HFFc6 (cell line): ENCODE data around the gene FOSB. TPM values are rescaled to one million over a fixed set of nuclear protein-coding genes. Genes with fewer than 3 reads are reported as not detected.

ENCODE experiments used
- DNase-seq: peaks from one replicate; pipeline ENCODE4 v3.0.0-alpha.2; 2018
- H3K27ac Mint-ChIP-seq: 2 replicates; pipeline ENCODE4 v1.8.0; 2020; ENCODE audit warnings: mild to moderate bottlenecking, mixed read lengths
- H3K27me3 Mint-ChIP-seq: 2 replicates; pipeline ENCODE4 v1.8.0; 2021; ENCODE audit warnings: mild to moderate bottlenecking, moderate library complexity, mixed read lengths; ENCODE audit not compliant: insufficient read depth
- H3K36me3 Mint-ChIP-seq: 2 replicates; pipeline ENCODE4 v1.8.0; 2021; ENCODE audit warnings: low read depth, mixed read lengths
- H3K4me1 Mint-ChIP-seq: 2 replicates; pipeline ENCODE4 v1.8.0; 2020; ENCODE audit warnings: low read depth, mixed read lengths
- H3K4me3 Mint-ChIP-seq: 2 replicates; pipeline ENCODE4 v1.8.0; 2020; ENCODE audit warnings: mild to moderate bottlenecking, moderate library complexity, mixed read lengths
- H3K9me3 Mint-ChIP-seq: 2 replicates; pipeline ENCODE4 v1.8.0; 2020; ENCODE audit warnings: mild to moderate bottlenecking, mixed read lengths
- total RNA-seq, 6 experiments: library from RNA; stranded (reverse); fragmentation: NEBNext Ultra II Directional; extraction: Animal tissue kit (Norgen Biotek cat#: 25700); gene quantifications; 2 replicates in 1 of 6; 3 replicates in 5 of 6; pipeline ENCODE4 v1.2.3, GENCODE V29; 2021
- TF ChIP-seq, protein P1 (sequence below): fragments of 200-600 bp; sonication (generic); IDR thresholded peaks from 2 replicates; pipeline ENCODE4 v1.5.0; 2021; ENCODE audit warnings: antibody characterized with exemption, mild to moderate bottlenecking

Gene FOSB
- total RNA-seq, 6 experiments from 2014 or later = 35.0 to 71.5 (median 62.9) TPM

DNA sequence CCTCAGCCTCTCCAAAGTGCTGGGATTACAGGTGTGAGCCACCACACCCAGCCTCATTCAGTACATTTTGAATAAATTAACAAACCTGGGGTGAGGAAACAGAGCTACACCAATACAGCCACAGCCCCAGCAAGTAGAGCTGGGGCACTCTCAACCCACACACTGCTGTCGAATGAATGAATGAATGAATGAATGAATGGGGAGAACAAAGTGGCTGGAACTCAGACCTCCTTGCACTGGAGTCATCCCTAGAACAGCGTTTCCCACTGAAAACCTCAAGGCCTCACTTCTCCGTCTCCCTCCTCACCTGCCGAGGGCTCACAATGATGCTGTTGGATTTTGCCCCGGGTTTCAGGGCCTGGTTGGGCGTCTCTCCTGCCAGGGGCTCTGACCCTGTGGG is 46.9 kb upstream of the FOSB start:
- no peak overlapping the region for H3K4me3 Mint-ChIP-seq
- no peak for DNase-seq
- H3K27me3 Mint-ChIP-seq = peaks cover 6% of the 10 kb centered on the region
- H3K4me1 Mint-ChIP-seq = peaks cover 48% of the 10 kb centered on the region
- TF ChIP-seq, protein P1, sequence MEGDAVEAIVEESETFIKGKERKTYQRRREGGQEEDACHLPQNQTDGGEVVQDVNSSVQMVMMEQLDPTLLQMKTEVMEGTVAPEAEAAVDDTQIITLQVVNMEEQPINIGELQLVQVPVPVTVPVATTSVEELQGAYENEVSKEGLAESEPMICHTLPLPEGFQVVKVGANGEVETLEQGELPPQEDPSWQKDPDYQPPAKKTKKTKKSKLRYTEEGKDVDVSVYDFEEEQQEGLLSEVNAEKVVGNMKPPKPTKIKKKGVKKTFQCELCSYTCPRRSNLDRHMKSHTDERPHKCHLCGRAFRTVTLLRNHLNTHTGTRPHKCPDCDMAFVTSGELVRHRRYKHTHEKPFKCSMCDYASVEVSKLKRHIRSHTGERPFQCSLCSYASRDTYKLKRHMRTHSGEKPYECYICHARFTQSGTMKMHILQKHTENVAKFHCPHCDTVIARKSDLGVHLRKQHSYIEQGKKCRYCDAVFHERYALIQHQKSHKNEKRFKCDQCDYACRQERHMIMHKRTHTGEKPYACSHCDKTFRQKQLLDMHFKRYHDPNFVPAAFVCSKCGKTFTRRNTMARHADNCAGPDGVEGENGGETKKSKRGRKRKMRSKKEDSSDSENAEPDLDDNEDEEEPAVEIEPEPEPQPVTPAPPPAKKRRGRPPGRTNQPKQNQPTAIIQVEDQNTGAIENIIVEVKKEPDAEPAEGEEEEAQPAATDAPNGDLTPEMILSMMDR = no peak
- H3K9me3 Mint-ChIP-seq = no peaks in the 10 kb centered on the region
- peak overlapping the region; percentile 53; the same call in 1 of the 2 replicates for H3K27ac Mint-ChIP-seq
- peaks cover 34% of the 10 kb centered on the region for H3K36me3 Mint-ChIP-seq

DNA sequence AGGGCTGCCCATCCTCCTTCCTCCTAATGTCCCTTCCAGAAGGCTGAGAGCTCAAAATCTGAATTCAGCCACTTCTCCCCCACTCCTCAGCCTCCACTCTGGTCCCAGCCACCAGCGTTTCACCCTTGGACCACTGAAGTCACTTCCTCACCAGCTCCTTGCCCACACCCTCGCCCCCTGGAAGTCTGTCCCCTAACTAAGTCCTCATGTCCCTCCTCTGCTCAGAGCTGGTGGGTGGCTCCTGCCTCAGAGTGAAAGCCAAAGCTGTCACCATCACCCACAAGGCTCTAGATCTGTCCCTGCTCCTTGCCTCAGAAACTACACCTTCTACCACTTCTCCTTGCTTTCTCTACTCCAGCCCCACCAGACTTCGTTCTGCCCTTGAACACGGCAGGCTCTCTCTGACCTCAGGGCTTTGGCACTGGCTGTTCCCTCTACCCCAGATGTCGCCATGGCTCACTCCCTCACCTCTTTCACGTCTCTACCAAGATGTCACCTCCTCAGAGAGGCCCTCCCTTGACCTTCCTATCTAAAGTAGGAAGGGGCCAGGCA is 45.8 kb upstream of the FOSB start:
- TF ChIP-seq, protein P1 = no peak
- H3K9me3 Mint-ChIP-seq = no peaks in the 10 kb centered on the region
- H3K27ac Mint-ChIP-seq = peak overlapping the region; percentile 60
- no peak for DNase-seq
- peaks cover 25% of the 10 kb centered on the region for H3K36me3 Mint-ChIP-seq
- H3K4me3 Mint-ChIP-seq = peak overlapping the region; percentile 97
- peaks cover 6% of the 10 kb centered on the region for H3K27me3 Mint-ChIP-seq
- H3K4me1 Mint-ChIP-seq = peaks cover 48% of the 10 kb centered on the region

DNA sequence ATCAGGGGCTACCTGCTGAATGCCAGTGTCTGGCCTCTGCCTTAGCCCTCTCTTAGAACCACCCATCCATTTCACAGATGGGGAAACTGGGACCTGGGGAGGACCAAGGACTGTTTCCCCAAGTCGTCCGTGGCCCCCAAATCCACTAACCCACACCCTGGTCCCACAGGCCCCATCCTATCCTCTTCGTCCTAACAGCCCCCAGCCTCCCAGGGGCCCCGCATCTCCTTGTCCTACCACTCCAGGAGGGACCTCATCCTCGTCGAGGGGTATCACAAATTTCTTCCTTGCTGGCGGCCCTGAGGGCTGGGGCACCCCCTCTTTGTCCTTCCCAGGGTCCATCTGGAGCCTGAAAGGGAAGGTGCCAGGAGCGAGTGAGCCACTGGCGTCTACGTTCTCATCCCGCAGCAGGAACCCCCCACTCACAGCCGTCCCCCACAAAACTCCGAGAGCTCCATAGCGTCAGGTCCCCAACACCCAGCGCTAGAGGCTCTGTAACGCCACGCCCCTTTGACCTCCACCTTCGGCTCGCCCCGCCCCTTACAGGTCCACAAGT is 44.7 kb upstream of the FOSB start:
- no peak for DNase-seq
- Mint-ChIP-seq H3K27ac (peak overlapping the region; percentile 99), H3K9me3 (no peaks in the 10 kb centered on the region), H3K4me3 (peak overlapping the region; percentile 97), H3K27me3 (peaks cover 6% of the 10 kb centered on the region), H3K4me1 (peaks cover 59% of the 10 kb centered on the region), H3K36me3 (peaks cover 20% of the 10 kb centered on the region)
- TF ChIP-seq, protein P1 = no peak

DNA sequence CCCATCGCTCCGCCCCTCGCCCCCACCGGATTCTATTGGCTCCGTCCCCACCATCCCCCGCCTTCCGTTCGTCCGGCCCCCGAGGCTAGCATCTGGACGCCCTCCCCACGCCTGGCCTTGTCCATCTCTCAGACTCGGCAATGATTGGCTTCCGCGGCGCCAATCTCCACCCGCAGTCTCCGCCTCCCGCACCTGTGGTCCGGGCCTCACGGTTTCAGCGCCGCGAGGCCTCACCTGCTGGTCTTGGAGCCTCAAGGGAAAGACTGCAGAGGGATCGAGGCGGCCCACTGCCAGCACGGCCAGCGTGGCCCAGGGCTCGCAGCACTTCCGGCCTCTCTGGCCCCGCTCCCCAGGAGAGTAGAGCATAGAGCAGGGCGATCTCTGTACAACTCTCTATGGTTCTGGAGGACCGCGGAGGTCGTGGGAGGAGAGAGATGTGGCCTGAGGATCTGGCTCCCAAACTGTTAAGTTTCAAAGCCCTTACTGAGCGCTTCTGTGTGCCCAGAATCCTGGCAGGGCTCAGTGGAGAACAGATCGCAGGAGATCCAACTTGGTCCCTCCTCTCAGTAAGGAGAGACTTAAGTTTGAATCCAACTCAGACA is 44.1 kb upstream of the FOSB start, which contains the start of gene ERCC1:
Gene ERCC1, minus strand, starts transcription at position 329 of the 602 bp plus-strand sequence. CDS start 543 bp downstream, outside the sequence.
- peaks cover 9% of the 10 kb centered on the region for H3K27me3 Mint-ChIP-seq
- peak within 1 kb of the TSS; percentile 99 for H3K27ac Mint-ChIP-seq
- DNase-seq = peak; percentile 92
- H3K9me3 Mint-ChIP-seq = no peaks in the 10 kb centered on the region
- peak within 1 kb of the TSS; percentile 97 for H3K4me3 Mint-ChIP-seq
- peaks cover 65% of the 10 kb centered on the region for H3K4me1 Mint-ChIP-seq
- TF ChIP-seq, protein P1 = no peak
- H3K36me3 Mint-ChIP-seq = peaks cover 16% of the 10 kb centered on the region

- peaks cover 9% of the 10 kb centered on the region for H3K27me3 Mint-ChIP-seq
- peak overlapping the region; percentile 99 for H3K27ac Mint-ChIP-seq
- H3K9me3 Mint-ChIP-seq = no peaks in the 10 kb centered on the region
- H3K36me3 Mint-ChIP-seq = peaks cover 15% of the 10 kb centered on the region
- H3K4me1 Mint-ChIP-seq = peaks cover 70% of the 10 kb centered on the region
- TF ChIP-seq, protein P1 = no peak
- H3K4me3 Mint-ChIP-seq = peak overlapping the region; percentile 97
- DNase-seq = peak; percentile 96
These were observed 43.4 kb upstream of the FOSB start for GRCh38 chr19:45424191-45425058.
